Measurements from ENCODE around the gene TRAF3.
"Not testable (repeated sequence)": the region's sequence is repeated elsewhere in the genome, so short reads cannot be mapped to it uniquely, and the experiment has no call there.

Gene TRAF3

DNA sequence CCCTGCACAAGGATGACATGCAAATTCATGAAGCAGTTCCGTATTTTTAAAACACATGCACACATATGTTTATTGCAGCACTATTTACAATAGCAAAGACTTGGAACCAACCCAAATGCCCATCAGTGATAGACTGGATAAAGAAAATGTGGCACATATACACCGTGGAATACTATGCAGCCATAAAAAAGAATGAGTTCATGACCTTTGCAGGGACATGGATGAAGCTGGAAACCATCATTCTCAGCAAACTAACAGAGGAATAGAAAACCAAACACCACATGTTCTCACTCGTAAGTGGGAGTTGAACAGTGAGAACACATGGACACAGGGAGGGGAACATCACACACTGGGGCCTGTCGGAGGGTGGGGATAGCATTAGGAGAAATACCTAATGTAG is 88.7 kb downstream of the TRAF3 start:
- not testable (repeated sequence) for DNase-seq (ENCODE audit: low read depth in 2 of 2)

DNA sequence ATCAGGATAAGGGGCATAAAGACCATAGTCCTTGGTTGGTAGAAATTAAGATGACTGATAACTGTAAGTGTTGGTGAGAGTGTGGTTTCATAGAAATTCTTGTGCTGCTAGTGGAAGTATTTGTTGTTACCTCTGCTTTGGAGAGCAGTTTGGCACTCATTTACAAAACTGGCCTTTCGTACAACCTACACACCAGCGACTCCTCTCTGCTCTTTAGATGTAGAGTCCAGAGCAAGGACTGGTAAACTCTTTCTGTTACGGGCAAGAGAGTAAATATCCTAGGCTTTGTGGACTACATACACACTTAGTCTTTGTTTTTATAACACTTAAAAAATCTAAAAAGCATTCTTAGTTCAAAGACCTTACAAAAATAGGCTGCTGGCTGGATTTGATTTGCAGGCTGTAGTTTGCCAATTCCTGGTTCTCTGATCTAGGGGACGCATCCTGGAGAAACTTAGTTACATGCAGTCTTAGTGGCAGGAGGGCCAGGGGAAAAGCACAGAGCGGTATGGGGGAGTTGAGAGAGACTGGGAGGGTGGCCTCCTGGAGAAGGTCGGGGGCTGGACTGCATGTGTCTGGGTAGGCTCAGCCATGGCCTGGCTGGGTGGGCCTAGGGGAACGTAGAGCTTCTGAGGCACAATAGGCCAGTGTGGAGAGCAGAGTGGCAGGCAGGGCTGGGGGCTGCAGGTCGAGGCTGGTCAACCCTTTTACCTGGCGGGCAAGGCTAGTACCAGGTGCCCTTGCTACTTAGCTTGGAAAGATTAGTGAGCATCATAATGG is 89.9 kb downstream of the TRAF3 start:
- no peak for DNase-seq (ENCODE audit: low read depth in 2 of 2)

DNA sequence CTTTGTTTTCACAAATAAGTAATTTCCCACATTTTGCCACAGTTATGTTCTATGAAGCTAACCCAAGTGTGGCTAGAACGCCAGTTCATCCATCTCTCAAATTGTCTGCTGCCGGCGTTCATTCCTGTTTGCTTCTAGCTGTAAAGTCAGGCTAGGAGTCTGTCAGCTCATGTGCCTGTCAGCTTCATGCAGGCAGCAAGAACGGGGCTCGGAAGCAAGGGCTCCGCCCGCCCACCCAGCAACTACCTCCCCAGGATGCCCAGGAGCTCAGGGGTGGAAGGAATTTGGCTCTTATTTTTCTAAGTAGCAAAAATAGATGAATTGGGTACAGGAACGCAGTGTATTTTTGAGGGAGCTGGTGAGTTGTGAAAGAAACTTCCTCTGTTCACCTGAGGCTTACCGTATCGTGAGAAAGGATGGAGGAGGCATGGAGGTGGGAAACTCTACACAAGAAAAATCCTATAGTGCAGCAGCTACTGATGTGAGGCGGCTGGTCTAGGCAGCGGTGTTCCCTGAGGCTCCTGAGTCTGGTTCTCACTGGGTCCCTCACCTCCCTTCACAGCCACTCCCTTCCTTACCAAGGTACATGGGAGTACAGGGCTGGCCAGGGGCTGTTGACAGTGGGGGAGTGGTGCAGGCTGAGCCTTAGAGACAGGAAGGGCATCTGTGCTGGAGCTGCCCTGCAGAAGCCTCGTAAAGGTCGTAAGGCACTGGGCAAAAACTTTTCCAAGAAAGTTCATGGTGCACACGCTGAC is 90.8 kb downstream of the TRAF3 start:
- no peak for DNase-seq (ENCODE audit: low read depth in 2 of 2)

DNA sequence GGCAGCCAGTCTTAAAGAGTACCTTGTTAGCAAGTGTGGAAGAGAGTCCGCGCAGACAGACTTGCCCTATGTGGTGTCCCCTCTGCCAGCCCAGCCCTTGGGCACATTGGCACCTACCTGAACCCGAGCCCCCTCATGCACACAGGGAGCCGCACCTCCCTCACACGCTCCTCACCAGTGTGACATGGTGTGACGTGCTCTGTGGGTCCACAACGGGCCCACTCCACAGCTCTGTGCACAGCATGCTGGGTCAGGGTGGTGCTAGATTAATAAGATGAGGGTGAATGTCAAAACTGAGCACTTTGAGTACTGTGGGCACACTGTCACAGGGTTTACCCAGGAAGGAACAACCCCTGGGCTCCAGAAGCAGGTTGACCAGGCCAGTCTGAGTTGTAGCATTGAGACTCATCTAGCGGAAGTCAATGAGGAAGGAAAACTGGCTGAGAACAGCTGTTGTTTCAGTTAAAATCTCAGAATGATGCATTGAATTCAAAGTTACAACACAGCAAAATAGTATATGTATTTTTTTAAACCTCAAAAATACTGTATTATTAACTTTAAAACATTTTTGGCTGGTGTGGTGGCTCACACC is 91.8 kb downstream of the TRAF3 start:
- DNase-seq (ENCODE audit: low read depth in 2 of 2) = no peak

DNA sequence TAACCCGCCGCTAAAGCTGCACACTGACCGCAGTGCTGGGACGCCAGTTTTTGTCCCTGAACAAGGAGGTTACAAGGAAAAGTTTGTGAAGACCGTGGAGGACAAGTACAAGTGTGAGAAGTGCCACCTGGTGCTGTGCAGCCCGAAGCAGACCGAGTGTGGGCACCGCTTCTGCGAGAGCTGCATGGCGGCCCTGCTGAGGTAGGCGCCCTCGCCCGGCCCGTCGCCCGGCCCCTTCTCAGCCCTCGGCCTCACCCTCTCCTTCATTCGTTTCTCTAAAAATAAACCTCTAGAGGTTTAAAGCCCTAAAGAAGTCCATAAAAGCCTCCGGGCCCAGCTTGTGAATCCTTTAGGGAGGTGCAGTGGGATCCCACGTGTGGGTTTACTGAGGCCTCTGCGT is 93.0 kb downstream of the TRAF3 start:
- no peak for DNase-seq (ENCODE audit: low read depth in 2 of 2)

DNA sequence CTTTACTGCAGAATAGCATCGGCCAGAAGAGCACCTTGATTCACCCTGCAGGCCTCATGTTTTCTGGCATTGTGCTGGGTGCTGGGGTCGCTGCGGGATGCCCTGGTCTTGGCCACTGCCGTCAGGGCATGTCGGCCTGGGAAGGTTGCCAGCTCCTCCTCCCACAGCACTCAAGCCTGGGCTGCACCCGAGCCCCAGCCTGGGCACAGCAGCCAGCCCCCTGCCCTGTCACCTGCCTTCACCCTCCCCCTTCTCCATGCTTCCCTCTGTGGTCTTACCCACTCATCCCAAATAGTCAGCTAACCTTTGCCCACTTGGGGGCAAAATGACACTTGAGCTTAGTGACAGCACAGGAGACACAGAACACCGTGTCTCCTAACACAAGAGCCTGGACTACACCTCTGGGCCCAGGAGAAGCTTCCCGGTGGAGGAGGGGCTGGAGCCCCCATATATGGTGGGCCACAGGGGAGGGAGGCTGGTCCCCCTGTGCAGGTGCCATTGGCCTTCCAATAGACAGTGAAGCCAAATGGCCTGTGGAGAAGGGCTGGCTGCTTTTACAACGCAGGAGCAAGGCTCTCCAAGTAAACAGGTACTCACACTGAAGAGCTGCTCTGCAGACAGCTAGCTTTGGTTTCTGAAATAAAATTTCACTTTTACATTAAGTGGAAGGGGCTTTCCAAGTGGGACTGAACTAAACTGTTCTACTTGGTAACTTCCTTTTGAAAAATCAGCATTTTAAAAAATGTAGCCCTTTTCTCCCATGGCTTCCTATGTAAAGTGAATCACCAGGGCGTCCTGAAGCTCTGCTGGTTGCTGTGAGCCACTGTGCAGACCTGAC is 94.0 kb downstream of the TRAF3 start:
- no peak for DNase-seq (ENCODE audit: low read depth in 2 of 2)

DNA sequence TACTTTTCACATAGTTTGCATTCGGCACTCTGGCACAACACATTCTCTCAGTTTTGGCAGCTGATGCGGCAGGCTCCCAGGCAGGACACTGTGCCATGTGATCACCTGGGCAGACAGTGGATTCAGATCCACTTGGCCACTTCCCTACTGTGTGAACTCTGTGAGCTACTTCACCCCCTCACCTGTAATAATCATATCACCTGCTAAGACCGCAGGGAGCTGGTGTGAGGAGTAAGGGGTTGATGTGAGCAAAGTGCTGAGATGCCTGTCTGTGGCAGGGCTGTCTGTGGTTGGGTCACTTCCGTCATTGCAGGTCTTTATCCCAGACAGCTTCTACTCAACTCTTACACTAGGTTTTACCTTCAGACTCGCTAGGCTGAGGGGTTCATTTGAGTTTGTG is 94.8 kb downstream of the TRAF3 start:
- DNase-seq (ENCODE audit: low read depth in 2 of 2) = no peak

DNA sequence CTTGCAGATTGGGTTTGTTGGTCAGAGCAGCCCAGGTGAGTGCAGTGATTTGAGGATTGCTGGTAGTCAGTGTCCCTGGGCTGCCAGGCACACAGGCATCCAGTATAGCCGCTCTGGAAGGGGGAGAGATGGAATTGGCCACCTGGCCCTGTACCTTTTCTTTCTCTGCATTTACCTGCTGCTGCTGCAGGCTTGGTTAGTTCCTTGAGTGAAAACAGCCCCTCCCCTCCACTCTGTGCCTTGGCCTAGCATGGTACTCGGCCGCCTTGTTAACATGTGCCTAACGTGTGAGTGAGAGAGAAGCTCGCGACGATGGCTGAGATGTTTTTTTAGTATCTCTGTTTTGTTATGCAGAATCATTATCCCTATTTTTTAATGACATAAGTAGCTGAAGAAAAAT is 95.9 kb downstream of the TRAF3 start:
- no peak for DNase-seq (ENCODE audit: low read depth in 2 of 2)

DNA sequence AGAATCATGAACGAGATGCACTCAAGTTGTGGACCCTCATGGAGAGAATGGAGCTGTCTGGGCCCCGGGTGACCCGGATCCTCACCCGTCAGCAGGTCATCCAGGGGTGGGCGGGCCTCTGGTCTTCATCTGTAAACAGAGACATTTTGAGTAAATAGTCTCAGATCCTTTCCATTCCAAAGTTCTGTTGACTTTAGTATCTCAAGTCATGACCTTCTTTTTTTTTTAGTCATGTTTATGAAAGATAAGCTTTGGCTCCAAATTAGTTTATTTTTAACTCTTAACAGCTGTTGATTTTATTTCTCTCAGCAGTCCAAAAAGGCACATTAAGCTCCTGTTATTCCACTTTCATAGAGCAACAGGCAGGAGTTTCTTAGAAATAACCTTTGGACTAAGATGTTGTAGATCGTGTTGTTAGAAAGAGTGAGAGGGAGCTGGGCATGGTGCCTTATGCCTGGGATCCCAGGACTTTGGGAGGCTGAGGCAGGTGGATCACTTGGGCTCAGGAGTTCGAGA is 96.4 kb downstream of the TRAF3 start:
- DNase-seq (ENCODE audit: low read depth in 2 of 2) = no peak

DNA sequence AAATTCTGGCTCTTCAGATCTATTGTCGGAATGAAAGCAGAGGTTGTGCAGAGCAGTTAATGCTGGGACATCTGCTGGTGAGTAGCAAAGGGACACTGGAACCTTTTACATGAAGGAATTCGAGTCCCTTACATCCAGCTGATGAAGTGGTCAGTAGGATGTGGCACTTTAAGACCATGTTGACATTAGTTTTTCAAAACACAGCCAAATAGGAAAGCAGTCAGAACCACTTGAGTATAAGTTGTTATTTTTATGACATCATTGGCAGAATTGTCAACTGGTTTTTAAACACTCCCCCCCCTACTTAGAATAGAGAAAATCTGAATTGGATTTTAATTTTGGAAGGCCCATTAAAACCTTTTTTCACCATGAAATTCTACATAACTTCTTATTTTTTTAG is 98.4 kb downstream of the TRAF3 start:
- no peak for DNase-seq (ENCODE audit: low read depth in 2 of 2)

DNA sequence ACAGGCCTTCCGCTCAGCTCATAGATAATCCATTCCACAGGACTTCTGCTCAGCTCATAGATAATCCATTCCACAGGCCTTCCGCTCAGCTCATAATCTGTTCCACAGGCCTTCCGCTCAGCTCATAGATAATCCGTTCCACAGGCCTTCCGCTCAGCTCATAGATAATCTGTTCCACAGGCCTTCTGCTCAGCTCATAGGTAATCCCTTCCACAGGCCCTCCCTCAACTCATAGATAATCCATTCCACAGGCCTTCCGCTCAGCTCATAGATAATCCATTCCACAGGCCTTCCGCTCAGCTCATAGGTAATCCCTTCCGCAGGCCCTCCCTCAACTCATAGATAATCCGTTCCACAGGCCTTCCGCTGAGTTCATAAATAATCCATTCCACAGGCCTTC is 100.3 kb downstream of the TRAF3 start:
- not testable (repeated sequence) for DNase-seq (ENCODE audit: low read depth in 2 of 2)

DNA sequence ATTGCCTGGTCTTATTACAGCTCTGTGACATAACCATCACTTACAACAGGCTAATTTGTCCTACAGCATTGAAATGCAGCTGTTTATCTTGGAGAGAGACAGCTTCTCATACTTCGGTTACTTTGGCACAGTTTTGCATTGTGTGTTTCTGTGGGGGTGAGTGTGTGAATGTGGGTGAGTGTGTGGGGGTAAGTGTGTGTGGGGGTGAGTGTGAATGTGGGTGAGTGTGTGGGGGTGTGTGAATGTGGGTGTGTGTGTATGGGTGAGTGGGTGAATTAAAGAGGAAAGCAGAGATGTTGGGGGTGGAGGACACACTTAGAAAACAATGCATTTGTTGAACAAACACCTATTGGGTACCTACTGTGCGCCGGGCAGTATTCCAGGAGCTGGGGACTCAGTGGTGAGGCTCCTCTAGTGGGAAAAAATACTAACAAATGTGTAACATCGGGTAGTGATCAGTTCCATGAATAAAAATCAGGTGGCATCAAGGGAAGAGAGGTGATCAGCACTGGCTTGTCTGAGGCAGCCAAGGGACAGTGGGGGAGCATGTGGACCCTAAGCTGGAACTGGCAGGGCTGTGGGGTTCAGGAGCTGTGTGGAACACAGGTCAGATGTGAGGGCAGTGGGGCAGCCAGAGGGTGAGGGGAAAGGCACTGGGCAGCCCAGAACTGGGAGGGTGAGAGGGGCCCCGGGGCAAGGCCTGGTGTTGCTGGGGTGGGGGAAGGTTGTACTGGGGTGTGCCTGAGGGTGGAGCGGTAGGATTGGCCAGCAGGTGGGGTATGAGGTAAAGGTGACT is 101.1 kb downstream of the TRAF3 start:
- DNase-seq (ENCODE audit: low read depth in 2 of 2) = no peak

DNA sequence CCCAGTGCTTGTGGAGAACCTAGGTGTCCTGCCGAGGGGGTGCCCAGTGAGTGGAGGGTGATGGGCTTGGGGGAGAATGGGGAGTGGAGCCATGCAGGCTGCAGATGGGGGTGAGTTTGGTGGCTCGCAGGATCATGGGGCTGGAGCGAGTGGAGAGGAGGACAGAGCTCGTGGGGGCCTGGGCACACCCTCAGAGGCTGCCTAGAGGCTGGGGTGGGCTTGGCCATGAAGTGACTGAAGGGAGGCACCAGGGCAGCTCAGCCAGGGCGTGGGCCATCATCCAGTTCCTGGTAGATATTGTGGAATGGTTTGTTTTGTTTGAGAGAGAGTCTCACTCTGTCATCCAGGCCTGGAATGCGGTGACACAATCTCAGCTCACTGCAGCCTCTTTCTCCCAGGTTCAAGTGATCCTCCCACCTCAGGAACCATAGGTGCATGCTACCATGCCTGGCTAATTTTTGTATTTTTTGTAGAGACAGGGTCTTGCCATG is 101.8 kb downstream of the TRAF3 start:
- no peak for DNase-seq (ENCODE audit: low read depth in 2 of 2)

DNA sequence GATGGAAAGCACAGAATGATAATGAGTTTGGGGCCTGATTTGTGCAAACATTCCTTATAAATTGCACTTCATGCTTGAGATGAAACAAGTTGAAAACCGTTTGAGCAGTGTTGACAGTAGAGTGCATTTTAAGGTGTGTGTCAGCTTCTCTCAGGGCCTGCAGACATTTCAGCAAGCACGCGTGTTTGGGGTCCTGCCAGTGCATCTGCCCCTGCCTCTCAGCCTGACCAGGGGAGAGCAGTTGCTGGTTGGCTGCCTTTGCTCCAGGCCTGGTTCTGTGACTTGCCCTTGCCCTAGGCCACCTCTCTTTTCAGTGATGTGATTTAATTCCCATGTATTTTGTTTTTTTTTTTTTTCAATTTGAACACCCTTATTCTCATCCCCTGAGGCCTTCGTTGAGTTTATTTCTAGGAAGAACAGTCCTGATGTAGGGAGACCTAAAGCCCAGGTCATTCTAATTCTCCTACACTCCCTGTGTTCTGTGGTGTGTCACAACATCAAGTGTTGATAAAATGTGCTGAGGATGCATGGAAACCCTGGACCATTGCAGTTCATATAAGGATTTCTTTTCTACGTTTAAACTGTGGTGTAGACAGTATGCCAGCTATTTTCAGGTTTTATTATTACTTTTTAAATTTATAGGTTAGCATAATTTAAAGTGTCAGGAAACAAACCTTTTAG is 105.1 kb downstream of the TRAF3 start:
- DNase-seq (ENCODE audit: low read depth in 2 of 2) = no peak

DNA sequence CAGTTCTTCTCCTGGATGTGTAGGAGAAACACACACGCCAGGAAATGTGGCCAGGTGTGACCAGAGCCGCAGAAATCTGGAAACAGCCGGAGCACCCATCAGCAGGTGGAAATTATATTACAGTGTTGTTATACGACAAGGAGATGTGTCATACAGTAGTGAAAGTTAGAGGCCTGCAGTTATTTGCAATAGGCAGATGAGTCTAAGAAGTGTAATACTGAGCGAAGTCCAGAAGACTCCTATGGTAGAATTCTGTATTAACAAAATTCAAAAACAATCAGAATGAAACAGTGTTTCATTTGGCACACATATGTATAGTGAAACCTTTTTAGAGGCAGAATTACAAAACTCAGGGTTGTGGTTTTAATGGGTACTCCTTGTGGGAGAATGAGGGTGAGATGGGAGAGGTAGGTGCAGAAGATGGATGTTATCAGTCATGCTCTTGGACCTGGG is 105.9 kb downstream of the TRAF3 start:
- no peak for DNase-seq (ENCODE audit: low read depth in 2 of 2)

DNA sequence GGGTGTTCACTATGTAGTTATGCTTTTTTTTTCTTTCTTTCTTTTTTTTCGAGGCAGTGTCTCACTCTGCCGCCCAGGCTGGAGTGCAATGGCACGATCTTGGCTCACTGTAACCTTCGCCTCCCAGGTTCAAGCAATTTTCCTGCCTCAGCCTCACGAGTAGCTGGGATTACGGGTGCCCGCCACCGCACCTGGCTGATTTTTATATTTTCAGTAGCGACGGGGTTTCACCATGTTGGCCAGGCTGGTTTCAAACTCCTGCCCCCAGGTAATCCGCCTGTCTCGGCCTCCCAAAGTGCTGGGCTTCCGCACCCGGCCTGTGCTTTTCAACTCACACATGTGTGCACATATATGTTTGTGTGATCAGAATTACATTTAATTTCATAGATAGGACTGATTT is 106.3 kb downstream of the TRAF3 start:
- DNase-seq (ENCODE audit: low read depth in 2 of 2) = no peak

DNA sequence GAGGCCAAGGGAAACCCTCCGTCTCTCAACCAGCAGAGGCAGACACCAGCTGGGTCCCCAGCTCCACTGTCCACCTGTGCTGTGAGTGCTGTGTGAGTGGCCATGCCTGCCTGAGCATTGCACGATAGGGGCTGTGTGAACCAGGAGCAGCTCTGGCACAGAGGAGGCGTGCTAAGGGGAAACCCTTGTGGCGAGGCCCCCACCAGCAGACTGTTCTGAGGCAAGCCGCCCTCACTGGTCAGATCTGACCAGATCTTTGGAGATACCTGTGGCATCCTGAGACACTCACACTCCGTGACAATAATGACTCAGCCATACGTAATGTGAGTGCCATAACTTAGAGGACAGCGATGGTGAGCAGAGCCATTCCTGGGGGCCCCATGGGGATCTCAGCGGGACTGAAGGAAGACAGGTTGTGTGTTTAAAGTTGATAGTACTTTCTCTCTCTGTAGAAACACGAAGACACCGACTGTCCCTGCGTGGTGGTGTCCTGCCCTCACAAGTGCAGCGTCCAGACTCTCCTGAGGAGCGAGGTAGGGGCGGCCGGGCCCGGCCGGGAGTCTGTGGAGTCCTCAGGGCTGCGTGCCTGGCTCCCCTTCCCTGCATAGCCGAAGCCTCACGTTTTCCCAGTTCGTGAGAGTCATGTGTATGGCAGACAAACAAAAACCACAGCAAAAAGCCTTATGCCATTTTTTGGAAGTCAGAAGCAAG is 108.6 kb downstream of the TRAF3 start:
- no peak for DNase-seq (ENCODE audit: low read depth in 2 of 2)

DNA sequence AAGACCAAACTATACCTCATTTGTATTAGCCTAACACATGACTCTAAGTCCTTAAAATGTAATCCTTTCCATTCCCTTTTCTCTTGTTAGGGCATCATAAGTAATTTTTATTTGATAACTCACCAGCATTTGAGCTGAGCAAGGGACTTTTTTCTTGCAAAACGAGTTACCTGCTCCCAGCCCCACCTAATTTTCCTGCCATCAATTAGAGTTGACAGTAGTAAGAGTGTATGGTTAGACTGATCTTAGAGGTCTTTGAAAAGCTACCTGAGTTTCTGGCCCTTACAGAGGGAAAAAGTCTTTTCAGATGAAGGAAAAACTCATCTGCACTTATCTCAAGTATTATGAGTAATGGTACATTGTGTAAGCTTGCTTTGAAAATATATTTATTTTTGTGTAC is 111.5 kb downstream of the TRAF3 start:
- DNase-seq (ENCODE audit: low read depth in 2 of 2) = no peak

DNA sequence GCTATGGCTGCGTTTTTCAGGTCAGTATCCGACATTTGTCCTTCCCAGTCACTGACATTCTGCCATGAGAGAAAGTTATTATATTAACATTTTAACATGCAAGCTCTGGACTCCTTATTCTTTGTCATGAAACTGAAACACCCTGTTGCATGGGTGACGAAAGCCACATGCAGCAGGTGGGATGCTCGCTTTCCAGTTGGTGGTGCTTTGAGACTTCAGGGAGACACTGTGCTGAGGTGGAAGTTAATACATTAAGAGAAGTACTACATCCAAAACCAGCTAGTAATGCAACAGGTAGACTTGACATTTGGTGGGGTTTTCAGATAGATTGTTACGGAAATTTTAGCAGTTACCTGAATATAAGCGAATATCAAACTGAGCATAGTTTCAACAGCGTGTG is 112.4 kb downstream of the TRAF3 start:
- no peak for DNase-seq (ENCODE audit: low read depth in 2 of 2)

DNA sequence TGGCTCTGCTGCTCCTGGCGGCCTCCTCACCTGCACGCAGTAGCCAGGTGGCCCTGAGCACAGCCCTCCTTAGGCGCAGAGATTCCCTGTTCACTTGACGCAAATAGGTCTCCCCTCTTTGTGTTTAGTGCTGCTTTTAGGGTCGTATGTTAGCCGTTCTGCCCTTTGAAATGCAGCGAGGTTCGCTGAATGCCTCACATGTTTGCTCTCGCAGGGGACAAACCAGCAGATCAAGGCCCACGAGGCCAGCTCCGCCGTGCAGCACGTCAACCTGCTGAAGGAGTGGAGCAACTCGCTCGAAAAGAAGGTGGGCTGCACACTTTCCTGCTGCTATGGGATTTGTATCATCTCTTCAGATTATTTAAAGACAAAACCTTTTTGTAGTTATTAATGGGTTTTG is 113.9 kb downstream of the TRAF3 start:
- DNase-seq (ENCODE audit: low read depth in 2 of 2) = no peak
